ENCODE results near the gene OR6C68. TPM values are rescaled to one million over a fixed set of nuclear protein-coding genes. Genes with fewer than 3 reads are reported as not detected.

The OR6C68 gene
- not detected in 2 replicates for total RNA-seq

GRCh38 chr12:55492078-55492477, at the start of gene OR6C68:
Gene OR6C68 (plus strand): TSS chr12:55492378. CDS start chr12:55492378, 0 bp downstream.

GRCh38 chr12:55443776-55444175, 48.4 kb upstream of the OR6C68 start, which contains the start of gene OR6C2:
Gene OR6C2 (plus strand): TSS chr12:55444076. CDS start chr12:55452214, 8,138 bp downstream.

GRCh38 chr12:55470088-55470829, 21.9 kb upstream of the OR6C68 start, which contains the start of gene OR6C70:
Gene OR6C70 (minus strand): TSS chr12:55470138. CDS start chr12:55470138, 0 bp downstream.

Other genes with a start within 250 kb of the OR6C68 start
- gene OR6C74, start 247.8 kb upstream of the OR6C68 start, total RNA-seq: not detected in 2 replicates
- not detected in 2 replicates for gene OR6C6, start 195.8 kb upstream of the OR6C68 start, total RNA-seq
- gene OR6C1, start 178.0 kb upstream of the OR6C68 start, total RNA-seq: not detected in 2 replicates
- not detected in 2 replicates for gene OR6C3, start 161.6 kb upstream of the OR6C68 start, total RNA-seq
- gene OR6C75, start 129.4 kb upstream of the OR6C68 start, total RNA-seq: not detected in 2 replicates
- not detected in 2 replicates for gene OR6C65, start 91.8 kb upstream of the OR6C68 start, total RNA-seq
- not detected in 2 replicates for gene OR6C76, start 66.1 kb upstream of the OR6C68 start, total RNA-seq
- not detected in 2 replicates for gene OR6C2, start 48.3 kb upstream of the OR6C68 start, total RNA-seq
- not detected in 2 replicates for gene OR6C70, start 22.2 kb upstream of the OR6C68 start, total RNA-seq
- not detected in 2 replicates for gene OR6C4, start 57.2 kb downstream of the OR6C68 start, total RNA-seq
- not detected in 2 replicates for gene OR2AP1, start 80.1 kb downstream of the OR6C68 start, total RNA-seq
- gene OR10P1, start 144.5 kb downstream of the OR6C68 start, total RNA-seq: not detected in 2 replicates
- gene ITGA7, start 215.5 kb downstream of the OR6C68 start, total RNA-seq: 15.5 and 18.5 TPM in 2 replicates
- gene BLOC1S1, start 223.7 kb downstream of the OR6C68 start, total RNA-seq: 138 and 163 TPM in 2 replicates
- 3.1 and 8.1 TPM in 2 replicates for gene RDH5, start 228.0 kb downstream of the OR6C68 start, total RNA-seq
- gene CD63, start 236.6 kb downstream of the OR6C68 start, total RNA-seq: 1,149 and 1,628 TPM in 2 replicates

All from pericardium fibroblast (primary cell).